ENCODE measurements around the gene LMBR1. TPM values are rescaled to one million over a fixed set of nuclear protein-coding genes. Genes with fewer than 3 reads are reported as not detected.

Gene LMBR1
- total and polyA plus RNA-seq, 2 of the 13 experiments (the other 11 are each of a cell fraction or from before 2014, with no cell fraction given), result 20.9 to 39.6 TPM

- TF ChIP-seq ERF (CRISPR knock-in tag; IDR thresholded peaks at IDR 0.05) (no peak), FOXA3 (CRISPR knock-in tag; IDR thresholded peaks at IDR 0.05) (peak; percentile 29; the same call in 1 of the 2 replicates), ZFY (CRISPR knock-in tag; IDR thresholded peaks at IDR 0.05) (no peak), ZBTB44 (CRISPR knock-in tag; IDR thresholded peaks at IDR 0.05) (no peak), SAP130 (CRISPR knock-in tag; IDR thresholded peaks at IDR 0.05; ENCODE audit: low read depth) (no peak), THRA (CRISPR knock-in tag; IDR thresholded peaks at IDR 0.05; ENCODE audit: borderline replicate concordance) (no peak), HHEX (CRISPR knock-in tag; IDR thresholded peaks at IDR 0.05) (no peak), ARNT2 (CRISPR knock-in tag; IDR thresholded peaks at IDR 0.05; ENCODE audit: low read depth) (no peak), ZNF296 (CRISPR knock-in tag; conservative IDR thresholded peaks at IDR 0.05) (no peak), MTF2 (CRISPR knock-in tag; IDR thresholded peaks at IDR 0.05; ENCODE audit: borderline replicate concordance) (no peak), ZNF138 (CRISPR knock-in tag; IDR thresholded peaks at IDR 0.05; ENCODE audit: low read depth) (no peak), RFX3 (CRISPR knock-in tag; IDR thresholded peaks at IDR 0.05) (no peak), KDM5B (CRISPR knock-in tag; IDR thresholded peaks at IDR 0.05; ENCODE audit: borderline replicate concordance) (no peak), DMAP1 (CRISPR knock-in tag; IDR thresholded peaks at IDR 0.05) (no peak), SP5 (CRISPR knock-in tag; IDR thresholded peaks at IDR 0.05; ENCODE audit: borderline replicate concordance, low read depth) (no peak), STAG1 (CRISPR knock-in tag; IDR thresholded peaks at IDR 0.05) (peak; percentile 86), ZEB1 (IDR thresholded peaks at IDR 0.05; ENCODE audit: insufficient replicate concordance, low read depth) (no peak), ZNF460 (CRISPR knock-in tag; IDR thresholded peaks at IDR 0.05; ENCODE audit: borderline replicate concordance) (no peak), HNRNPLL (IDR thresholded peaks at IDR 0.05; ENCODE audit: low read depth, low read length, poor library complexity, severe bottlenecking) (no peak), ZNF33A (CRISPR knock-in tag; IDR thresholded peaks at IDR 0.05; ENCODE audit: borderline replicate concordance) (no peak), PLRG1 (conservative IDR thresholded peaks at IDR 0.05) (no peak), ZNF20 (CRISPR knock-in tag; IDR thresholded peaks at IDR 0.05) (no peak), CBX2 (IDR thresholded peaks at IDR 0.05; ENCODE audit: low read depth, low read length) (no peak), CBX2 (CRISPR knock-in tag; IDR thresholded peaks at IDR 0.05; ENCODE audit: low read depth) (no peak), HNRNPH1 (optimal IDR thresholded peaks at IDR 0.05; ENCODE audit: low read depth, low read length) (no peak), ZNF225 (CRISPR knock-in tag; IDR thresholded peaks at IDR 0.05) (no peak)
- TF ChIP-seq, protein P1, sequence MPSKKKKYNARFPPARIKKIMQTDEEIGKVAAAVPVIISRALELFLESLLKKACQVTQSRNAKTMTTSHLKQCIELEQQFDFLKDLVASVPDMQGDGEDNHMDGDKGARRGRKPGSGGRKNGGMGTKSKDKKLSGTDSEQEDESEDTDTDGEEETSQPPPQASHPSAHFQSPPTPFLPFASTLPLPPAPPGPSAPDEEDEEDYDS (CRISPR knock-in tag; IDR thresholded peaks at IDR 0.05), result no peak
- TF ChIP-seq, protein P2, sequence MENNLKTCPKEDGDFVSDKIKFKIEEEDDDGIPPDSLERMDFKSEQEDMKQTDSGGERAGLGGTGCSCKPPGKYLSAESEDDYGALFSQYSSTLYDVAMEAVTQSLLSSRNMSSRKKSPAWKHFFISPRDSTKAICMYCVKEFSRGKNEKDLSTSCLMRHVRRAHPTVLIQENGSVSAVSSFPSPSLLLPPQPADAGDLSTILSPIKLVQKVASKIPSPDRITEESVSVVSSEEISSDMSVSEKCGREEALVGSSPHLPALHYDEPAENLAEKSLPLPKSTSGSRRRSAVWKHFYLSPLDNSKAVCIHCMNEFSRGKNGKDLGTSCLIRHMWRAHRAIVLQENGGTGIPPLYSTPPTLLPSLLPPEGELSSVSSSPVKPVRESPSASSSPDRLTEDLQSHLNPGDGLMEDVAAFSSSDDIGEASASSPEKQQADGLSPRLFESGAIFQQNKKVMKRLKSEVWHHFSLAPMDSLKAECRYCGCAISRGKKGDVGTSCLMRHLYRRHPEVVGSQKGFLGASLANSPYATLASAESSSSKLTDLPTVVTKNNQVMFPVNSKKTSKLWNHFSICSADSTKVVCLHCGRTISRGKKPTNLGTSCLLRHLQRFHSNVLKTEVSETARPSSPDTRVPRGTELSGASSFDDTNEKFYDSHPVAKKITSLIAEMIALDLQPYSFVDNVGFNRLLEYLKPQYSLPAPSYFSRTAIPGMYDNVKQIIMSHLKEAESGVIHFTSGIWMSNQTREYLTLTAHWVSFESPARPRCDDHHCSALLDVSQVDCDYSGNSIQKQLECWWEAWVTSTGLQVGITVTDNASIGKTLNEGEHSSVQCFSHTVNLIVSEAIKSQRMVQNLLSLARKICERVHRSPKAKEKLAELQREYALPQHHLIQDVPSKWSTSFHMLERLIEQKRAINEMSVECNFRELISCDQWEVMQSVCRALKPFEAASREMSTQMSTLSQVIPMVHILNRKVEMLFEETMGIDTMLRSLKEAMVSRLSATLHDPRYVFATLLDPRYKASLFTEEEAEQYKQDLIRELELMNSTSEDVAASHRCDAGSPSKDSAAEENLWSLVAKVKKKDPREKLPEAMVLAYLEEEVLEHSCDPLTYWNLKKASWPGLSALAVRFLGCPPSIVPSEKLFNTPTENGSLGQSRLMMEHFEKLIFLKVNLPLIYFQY (CRISPR knock-in tag; IDR thresholded peaks at IDR 0.05; ENCODE audit: borderline replicate concordance), result no peak
Measured at GRCh38 chr7:156650042-156650441, 242.9 kb downstream of the LMBR1 start (continued).

Data from HepG2 (cell line).